PC-9 (cell line): ENCODE measurements around the gene OR52E2. TPM values are rescaled to one million over a fixed set of nuclear protein-coding genes. Genes with fewer than 3 reads are reported as not detected.

Source experiments
- BruUV-seq: library from RNA; stranded (reverse); fragments of 400-500 nt; replicated peaks from 2 replicates; lab custom pipeline; 2021; lab: Mats Ljungman, UMichigan
- CTCF ChIA-PET: fragments of 300-600 bp; sonication (Branson Sonifier 250); formaldehyde crosslinking; loops from one replicate; lab custom pipeline; 2022; ENCODE audit warnings: antibody characterized with exemption; lab: Charles Lee
- POLR2A ChIA-PET: fragments of 300-600 bp; sonication (Branson Sonifier 250); formaldehyde crosslinking; loops from one replicate; lab custom pipeline; 2022; ENCODE audit warnings: antibody characterized with exemption; ENCODE audit not compliant: unreplicated experiment; lab: Charles Lee
- DNase-seq, 2 experiments: peaks; one replicate each; pipeline versions ENCODE4 v3.0.0 to v3.0.0-alpha.2; 2015 to 2022; ENCODE audit warnings: mixed read lengths in 1 of 2
- H2AFZ ChIP-seq: fragments of 200-600 bp; sonication (generic); 2 replicates; pipeline ENCODE4 v1.8.1; 2017; ENCODE audit warnings: antibody characterized with exemption
- H3F3A ChIP-seq: fragments of 200-600 bp; sonication (generic); 2 replicates; pipeline ENCODE4 v1.8.1; 2017; ENCODE audit warnings: antibody characterized with exemption, mild to moderate bottlenecking, low read depth; ENCODE audit not compliant: insufficient read depth
- H3K27ac ChIP-seq: fragments of 200-600 bp; sonication (generic); 2 replicates; pipeline ENCODE4 v1.6.1; 2016; ENCODE audit warnings: mixed run types
- H3K27me3 ChIP-seq: fragments of 200-600 bp; sonication (generic); 2 replicates; pipeline ENCODE4 v1.6.1; 2016; ENCODE audit warnings: low read depth, mixed run types; ENCODE audit not compliant: insufficient read depth
- H3K36me3 ChIP-seq: fragments of 200-600 bp; sonication (generic); 2 replicates; pipeline ENCODE4 v1.6.1; 2016; ENCODE audit warnings: low read depth, mixed run types
- H3K4me1 ChIP-seq: fragments of 200-600 bp; sonication (generic); replicated peaks from 2 replicates; pipeline ENCODE4 v1.6.1; 2016; ENCODE audit warnings: mixed run types; ENCODE audit not compliant: insufficient read depth
- H3K4me2 ChIP-seq: fragments of 200-600 bp; sonication (generic); 2 replicates; pipeline ENCODE4 v1.6.1; 2017; ENCODE audit warnings: mixed run types
- H3K4me3 ChIP-seq: fragments of 200-600 bp; sonication (generic); 2 replicates; pipeline ENCODE4 v1.6.1; 2016; ENCODE audit warnings: mixed run types
- H3K79me2 ChIP-seq: fragments of 200-600 bp; sonication (generic); 2 replicates; pipeline ENCODE4 v1.6.1; 2017; ENCODE audit warnings: low read depth, mixed run types
- H3K9me2 ChIP-seq: fragments of 200-600 bp; sonication (generic); 2 replicates; pipeline ENCODE4 v1.8.1; 2017; ENCODE audit warnings: mild to moderate bottlenecking; ENCODE audit not compliant: insufficient read depth
- H3K9me3 ChIP-seq: fragments of 200-600 bp; sonication (generic); 2 replicates; pipeline ENCODE4 v1.8.1; 2016; ENCODE audit warnings: low read depth; ENCODE audit not compliant: insufficient read depth
- H4K20me1 ChIP-seq: fragments of 200-600 bp; sonication (generic); 2 replicates; pipeline ENCODE4 v1.8.1; 2017; ENCODE audit not compliant: insufficient read depth
- CTCF ChIP-seq: fragments of 200-600 bp; sonication (generic); conservative IDR thresholded peaks from 2 replicates; pipeline ENCODE4 v1.6.1; 2017; ENCODE audit warnings: mixed run types, antibody characterized with exemption, mild to moderate bottlenecking, moderate library complexity
- EZH2 ChIP-seq: fragments of 200-600 bp; sonication (generic); IDR thresholded peaks from 2 replicates; pipeline ENCODE4 v1.8.0; 2017; ENCODE audit warnings: antibody characterized with exemption, low read depth
- intact Hi-C: fragments of 100-400 bp; cut with micrococcal nuclease; formaldehyde crosslinking; loops from one replicate; pipeline ENCODE4 v1.10.0; 2022; ENCODE audit not compliant: unreplicated experiment
- total RNA-seq: library from RNA; stranded (reverse); gene quantifications from 2 replicates; pipeline ENCODE4 v1.2.3, GENCODE V29; 2021

OR52E2 gene
- total RNA-seq, 1 experiment from 2014 or later: not detected

GRCh38 chr11:5013012-5013411 lies 46.4 kb downstream of the OR52E2 start:
- no peaks in the 10 kb centered on the region for H3K36me3 ChIP-seq
- no peaks in the 10 kb centered on the region for H3K27me3 ChIP-seq
- no peak for DNase-seq
- no peaks in the 10 kb centered on the region for H4K20me1 ChIP-seq
- H3K4me2 ChIP-seq: no peak overlapping the region
- no peak overlapping the region for H3K27ac ChIP-seq
- no peak overlapping the region for H3K4me3 ChIP-seq
- BruUV-seq: no TSS peak
- CTCF ChIA-PET: no interaction called here
- H3F3A ChIP-seq: no peaks in the 10 kb centered on the region
- TF ChIP-seq CTCF (no peak), EZH2 (no peak)
- no peaks in the 10 kb centered on the region for H3K9me2 ChIP-seq
- POLR2A ChIA-PET: no interaction called here
- intact Hi-C loops: no loop called here
- H3K4me1 ChIP-seq: no peaks in the 10 kb centered on the region
- no peaks in the 10 kb centered on the region for H3K79me2 ChIP-seq
- H3K9me3 ChIP-seq: no peaks in the 10 kb centered on the region
- H2AFZ ChIP-seq: no peak overlapping the region

GRCh38 chr11:5011254-5011653 lies 48.2 kb downstream of the OR52E2 start:
- Histone ChIP-seq H3K36me3 (no peaks in the 10 kb centered on the region), H3K4me2 (no peak overlapping the region), H3F3A (no peaks in the 10 kb centered on the region), H3K79me2 (no peaks in the 10 kb centered on the region), H4K20me1 (no peaks in the 10 kb centered on the region), H3K9me2 (no peaks in the 10 kb centered on the region), H3K4me1 (no peaks in the 10 kb centered on the region), H3K4me3 (no peak overlapping the region), H3K27me3 (no peaks in the 10 kb centered on the region), H3K9me3 (no peaks in the 10 kb centered on the region), H2AFZ (no peak overlapping the region), H3K27ac (no peak overlapping the region)
- TF ChIP-seq EZH2 (no peak), CTCF (no peak)
- intact Hi-C loops: no loop called here
- DNase-seq: no peak
- POLR2A ChIA-PET: no interaction called here
- CTCF ChIA-PET: no interaction called here
- no TSS peak for BruUV-seq

Other genes with a start within 250 kb of the OR52E2 start
- not detected in 2 replicates for gene OR51F2, start 238.3 kb downstream of the OR52E2 start, total RNA-seq
- not detected in 2 replicates for gene OR51S1, start 210.4 kb downstream of the OR52E2 start, total RNA-seq
- gene OR51T1, start 177.7 kb downstream of the OR52E2 start, total RNA-seq: not detected in 2 replicates
- not detected in 2 replicates for gene OR51A7, start 155.8 kb downstream of the OR52E2 start, total RNA-seq
- gene OR51G2, start 140.3 kb downstream of the OR52E2 start, total RNA-seq: not detected in 2 replicates
- gene OR51G1, start 135.3 kb downstream of the OR52E2 start, total RNA-seq: not detected in 2 replicates
- gene OR51A4, start 112.0 kb downstream of the OR52E2 start, total RNA-seq: not detected in 2 replicates
- not detected in 2 replicates for gene OR51A2, start 103.9 kb downstream of the OR52E2 start, total RNA-seq
- not detected in 2 replicates for gene OR51L1, start 64.8 kb downstream of the OR52E2 start, total RNA-seq
- not detected in 2 replicates for gene OR52J3, start 13.1 kb downstream of the OR52E2 start, total RNA-seq
- gene OR52E1, start 9.9 kb upstream of the OR52E2 start, total RNA-seq: not detected in 2 replicates
- not detected in 2 replicates for gene OR52A5, start 78.7 kb upstream of the OR52E2 start, total RNA-seq
- not detected in 2 replicates for gene OR52A1, start 95.1 kb upstream of the OR52E2 start, total RNA-seq
- gene OR51V1, start 141.1 kb upstream of the OR52E2 start, total RNA-seq: not detected in 2 replicates
- not detected in 2 replicates for gene HBB, start 167.4 kb upstream of the OR52E2 start, total RNA-seq
- gene HBD, start 174.9 kb upstream of the OR52E2 start, total RNA-seq: not detected in 2 replicates
- not detected in 2 replicates for gene HBG1, start 190.2 kb upstream of the OR52E2 start, total RNA-seq
- 0.63 TPM in 1 of 2 replicates, not detected in the other for gene HBG2, start 195.2 kb upstream of the OR52E2 start, total RNA-seq
- gene HBE1, start 210.3 kb upstream of the OR52E2 start, total RNA-seq: 1.4 and 2.4 TPM in 2 replicates
- gene OR51B4, start 242.3 kb upstream of the OR52E2 start, total RNA-seq: not detected in 2 replicates